GM23338 (cell line): ENCODE measurements around the gene MRPL34. TPM values are rescaled to one million over a fixed set of nuclear protein-coding genes. Genes with fewer than 3 reads are reported as not detected.

ENCODE experiments used
- ATAC-seq: fragments of 200-7000 bp; cut with Tn5 transposase; 3 replicates; pipeline ENCODE4 v1.9.1; 2020
- DNase-seq: peaks from one replicate; pipeline ENCODE4 v3.0.0-alpha.2; 2015; ENCODE audit warnings: low spot score
- H2AFZ ChIP-seq: fragments of 200-600 bp; sonication (generic); 2 replicates; pipeline ENCODE4 v1.8.0; 2016; ENCODE audit warnings: antibody characterized with exemption, mild to moderate bottlenecking, moderate library complexity
- H3F3A ChIP-seq: fragments of 200-600 bp; sonication (generic); replicated peaks from 2 replicates; pipeline ENCODE4 v1.8.0; 2017; ENCODE audit warnings: antibody characterized with exemption, mixed run types, low read depth
- H3K27ac ChIP-seq: fragments of 200-600 bp; sonication (generic); 2 replicates; pipeline ENCODE4 v1.6.1; 2016; ENCODE audit warnings: low read depth
- H3K27me3 ChIP-seq: fragments of 200-600 bp; sonication (generic); 2 replicates; pipeline ENCODE4 v1.8.0; 2016; ENCODE audit warnings: mild to moderate bottlenecking, mixed run types, moderate library complexity; ENCODE audit not compliant: insufficient read depth
- H3K36me3 ChIP-seq: fragments of 200-600 bp; sonication (generic); 2 replicates; pipeline ENCODE4 v1.8.0; 2016; ENCODE audit warnings: mild to moderate bottlenecking; ENCODE audit not compliant: insufficient read depth
- H3K4me1 ChIP-seq: fragments of 200-600 bp; sonication (generic); 2 replicates; pipeline ENCODE4 v1.8.0; 2016; ENCODE audit warnings: mild to moderate bottlenecking, moderate library complexity; ENCODE audit not compliant: insufficient read depth
- H3K4me2 ChIP-seq: fragments of 200-600 bp; sonication (generic); 2 replicates; pipeline ENCODE4 v1.7.1; 2017; ENCODE audit warnings: mixed run types
- H3K4me3 ChIP-seq: fragments of 200-600 bp; sonication (generic); 2 replicates; pipeline ENCODE4 v1.6.1; 2016; ENCODE audit warnings: mixed run types
- H3K79me2 ChIP-seq: fragments of 200-600 bp; sonication (generic); replicated peaks from 2 replicates; pipeline ENCODE4 v1.8.0; 2017; ENCODE audit warnings: mild to moderate bottlenecking; ENCODE audit not compliant: insufficient read depth
- H3K9me2 ChIP-seq: fragments of 200-600 bp; sonication (generic); 2 replicates; pipeline ENCODE4 v1.8.0; 2017; ENCODE audit not compliant: insufficient read depth
- H4K20me1 ChIP-seq: fragments of 200-600 bp; sonication (generic); replicated peaks from 2 replicates; pipeline ENCODE4 v1.8.0; 2017; ENCODE audit warnings: mild to moderate bottlenecking; ENCODE audit not compliant: insufficient read depth
- H3K27ac Mint-ChIP-seq: 2 replicates; pipeline ENCODE4 v1.8.0; 2020; ENCODE audit warnings: inconsistent platforms, mild to moderate bottlenecking, moderate library complexity, mixed read lengths
- H3K27me3 Mint-ChIP-seq: 3 replicates; pipeline ENCODE4 v1.8.0; 2022; ENCODE audit warnings: low read depth, mild to moderate bottlenecking, moderate library complexity, mixed read lengths, inconsistent platforms; ENCODE audit not compliant: insufficient read depth, poor library complexity
- H3K36me3 Mint-ChIP-seq: 3 replicates; pipeline ENCODE4 v1.8.0; 2021; ENCODE audit warnings: low read depth, mild to moderate bottlenecking, inconsistent platforms, moderate library complexity, mixed read lengths
- H3K4me1 Mint-ChIP-seq: 3 replicates; pipeline ENCODE4 v1.8.0; 2020; ENCODE audit warnings: mild to moderate bottlenecking, inconsistent platforms, mixed read lengths
- H3K4me3 Mint-ChIP-seq: 3 replicates; pipeline ENCODE4 v1.8.0; 2021; ENCODE audit warnings: moderate library complexity, mild to moderate bottlenecking, inconsistent platforms, mixed read lengths
- H3K9me3 Mint-ChIP-seq: 3 replicates; pipeline ENCODE4 v1.8.0; 2020; ENCODE audit warnings: moderate library complexity, mild to moderate bottlenecking, inconsistent platforms, mixed read lengths
- CREB1 ChIP-seq: fragments of 250-450 bp; sonication (Bioruptor Pico); IDR thresholded peaks from 2 replicates; pipeline ENCODE4 v1.5.0; 2020; ENCODE audit warnings: low read depth, mild to moderate bottlenecking, moderate library complexity
- EZH2 ChIP-seq: fragments of 200-600 bp; sonication (generic); IDR thresholded peaks from one replicate; pipeline ENCODE4 v1.8.0; 2017; ENCODE audit warnings: antibody characterized with exemption, mild to moderate bottlenecking, low read depth; ENCODE audit not compliant: unreplicated experiment
- EZH2phosphoT487 ChIP-seq: fragments of 200-600 bp; sonication (generic); IDR thresholded peaks from one replicate; pipeline ENCODE4 v1.8.1; 2018; ENCODE audit warnings: antibody characterized with exemption; ENCODE audit not compliant: unreplicated experiment
- JUNB ChIP-seq: IDR thresholded peaks from one replicate; pipeline ENCODE4 v1.6.1; 2016; ENCODE audit warnings: antibody characterized with exemption; ENCODE audit not compliant: unreplicated experiment
- NANOG ChIP-seq: IDR thresholded peaks from 2 replicates; pipeline ENCODE4 v1.6.1; 2016; ENCODE audit warnings: antibody characterized with exemption, borderline replicate concordance
- POLR2AphosphoS5 ChIP-seq: IDR thresholded peaks from 2 replicates; pipeline ENCODE4 v1.6.1; 2016; ENCODE audit warnings: antibody characterized with exemption, low read depth
- STAT1 ChIP-seq: IDR thresholded peaks from one replicate; pipeline ENCODE4 v1.6.1; 2016; ENCODE audit warnings: antibody characterized with exemption; ENCODE audit not compliant: unreplicated experiment
- ZNF114 ChIP-seq: fragments of 250-450 bp; sonication (Bioruptor Pico); IDR thresholded peaks from 2 replicates; pipeline ENCODE4 v1.5.0; 2020; ENCODE audit warnings: mild to moderate bottlenecking, moderate library complexity
- ZNF331 ChIP-seq: fragments of 250-450 bp; sonication (Bioruptor Pico); IDR thresholded peaks from 2 replicates; pipeline ENCODE4 v1.5.0; 2020; ENCODE audit warnings: low read depth, mild to moderate bottlenecking, moderate library complexity
- polyA plus RNA-seq: library from polyadenylated mRNA; unstranded; fragments of >200 nt; fragmentation: Nextera tagmentation; extraction: Ambion mirVana; gene quantifications from 2 replicates; pipeline ENCODE4 v1.2.1, GENCODE V29; 2016
- total RNA-seq: library from RNA; depleted of rRNA; stranded (reverse); fragments of >200 nt; shearing (Covaris generic); gene quantifications from 2 replicates; pipeline ENCODE4 v1.2.3, GENCODE V29; 2014
- TF ChIP-seq, protein P1 (sequence below): fragments of 250-450 bp; sonication (Bioruptor Pico); IDR thresholded peaks from 2 replicates; pipeline ENCODE4 v1.5.0; 2020; ENCODE audit warnings: mild to moderate bottlenecking, moderate library complexity
- TF ChIP-seq, protein P2 (sequence below): IDR thresholded peaks from one replicate; pipeline ENCODE4 v1.6.1; 2018; ENCODE audit warnings: antibody characterized with exemption; ENCODE audit not compliant: unreplicated experiment
- TF ChIP-seq, protein P3 (sequence below), 2 experiments: fragments of 200-600 bp in 1 of 2; sonication (generic) in 1 of 2; conservative IDR thresholded peaks; 2 replicates each; pipeline versions ENCODE4 v1.5.1 to v1.6.1; 2016 to 2017; ENCODE audit warnings: antibody characterized with exemption in 2 of 2, low read depth in 2 of 2, mild to moderate bottlenecking in 2 of 2, moderate library complexity in 1 of 2
- TF ChIP-seq, protein P4 (sequence below): IDR thresholded peaks from 2 replicates; pipeline ENCODE4 v1.6.1; 2016; ENCODE audit warnings: antibody characterized with exemption

Gene MRPL34
- total and polyA plus RNA-seq, 2 experiments from 2014 or later = 59.9 to 266 TPM

DNA sequence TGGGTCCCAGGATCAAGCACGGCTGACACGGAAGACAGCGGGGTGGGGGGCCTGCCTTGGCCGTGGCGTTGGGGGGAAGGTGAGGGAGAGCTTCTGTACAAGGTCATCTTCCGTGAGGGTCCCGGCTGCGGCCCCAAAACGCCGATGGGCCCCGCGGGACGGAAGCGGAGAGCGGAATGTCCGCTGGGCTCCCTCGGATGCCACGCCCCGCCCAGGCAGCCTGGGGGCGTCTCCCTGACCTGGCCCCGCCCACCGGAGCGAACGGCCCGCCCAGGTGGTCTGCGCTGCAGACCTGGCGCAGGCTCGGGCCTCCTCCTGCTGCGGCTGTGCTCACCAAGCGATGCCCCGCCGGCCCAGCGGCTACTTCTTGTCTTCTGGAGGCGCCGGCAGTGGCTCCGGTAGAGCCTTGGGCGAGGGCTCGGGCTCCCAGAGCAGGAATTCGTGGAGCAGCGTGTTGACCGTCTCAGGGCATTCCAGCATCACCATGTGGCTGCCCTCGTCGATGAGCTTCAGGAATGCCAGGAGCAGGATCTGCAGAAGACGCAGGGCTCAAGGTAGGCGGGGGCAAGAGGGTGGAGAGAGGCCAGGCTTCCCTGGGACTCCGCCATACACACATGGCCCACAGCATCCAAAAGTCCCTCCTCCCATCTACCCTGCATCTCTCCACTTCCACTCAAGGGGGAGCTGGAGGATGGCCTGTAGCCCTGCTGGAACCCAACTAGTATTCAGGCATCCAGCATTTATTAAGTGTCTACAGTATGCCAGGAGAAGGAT is 13.2 kb upstream of the MRPL34 start:
- DNase-seq (peak; percentile 93), ATAC-seq (peak; percentile 84)
- peaks cover 6% of the 10 kb centered on the region for H3K4me1 Mint-ChIP-seq
- peak overlapping the region; percentile 82 for H3K4me3 Mint-ChIP-seq
- Histone ChIP-seq H3K79me2 (peaks cover 12% of the 10 kb centered on the region), H3K27ac (peak overlapping the region; percentile 94), H3K9me2 (no peaks in the 10 kb centered on the region), H4K20me1 (no peaks in the 10 kb centered on the region; the same call in 1 of the 2 replicates), H3K36me3 (no peaks in the 10 kb centered on the region; the same call in 1 of the 2 replicates), H3F3A (peaks cover 20% of the 10 kb centered on the region), H3K4me3 (peak overlapping the region; percentile 61), H3K4me1 (peaks cover 11% of the 10 kb centered on the region), H3K27me3 (no peaks in the 10 kb centered on the region), H3K4me2 (peak overlapping the region; percentile 83), H2AFZ (peak overlapping the region; percentile 83; the same call in 1 of the 2 replicates)
- H3K9me3 Mint-ChIP-seq = peaks cover 3% of the 10 kb centered on the region; the same call in 1 of the 3 replicates
- H3K27ac Mint-ChIP-seq = peak overlapping the region; percentile 93
- peaks cover 16% of the 10 kb centered on the region for H3K36me3 Mint-ChIP-seq
- peaks cover 22% of the 10 kb centered on the region for H3K27me3 Mint-ChIP-seq
- TF ChIP-seq STAT1 = no peak
- TF ChIP-seq, protein P1, sequence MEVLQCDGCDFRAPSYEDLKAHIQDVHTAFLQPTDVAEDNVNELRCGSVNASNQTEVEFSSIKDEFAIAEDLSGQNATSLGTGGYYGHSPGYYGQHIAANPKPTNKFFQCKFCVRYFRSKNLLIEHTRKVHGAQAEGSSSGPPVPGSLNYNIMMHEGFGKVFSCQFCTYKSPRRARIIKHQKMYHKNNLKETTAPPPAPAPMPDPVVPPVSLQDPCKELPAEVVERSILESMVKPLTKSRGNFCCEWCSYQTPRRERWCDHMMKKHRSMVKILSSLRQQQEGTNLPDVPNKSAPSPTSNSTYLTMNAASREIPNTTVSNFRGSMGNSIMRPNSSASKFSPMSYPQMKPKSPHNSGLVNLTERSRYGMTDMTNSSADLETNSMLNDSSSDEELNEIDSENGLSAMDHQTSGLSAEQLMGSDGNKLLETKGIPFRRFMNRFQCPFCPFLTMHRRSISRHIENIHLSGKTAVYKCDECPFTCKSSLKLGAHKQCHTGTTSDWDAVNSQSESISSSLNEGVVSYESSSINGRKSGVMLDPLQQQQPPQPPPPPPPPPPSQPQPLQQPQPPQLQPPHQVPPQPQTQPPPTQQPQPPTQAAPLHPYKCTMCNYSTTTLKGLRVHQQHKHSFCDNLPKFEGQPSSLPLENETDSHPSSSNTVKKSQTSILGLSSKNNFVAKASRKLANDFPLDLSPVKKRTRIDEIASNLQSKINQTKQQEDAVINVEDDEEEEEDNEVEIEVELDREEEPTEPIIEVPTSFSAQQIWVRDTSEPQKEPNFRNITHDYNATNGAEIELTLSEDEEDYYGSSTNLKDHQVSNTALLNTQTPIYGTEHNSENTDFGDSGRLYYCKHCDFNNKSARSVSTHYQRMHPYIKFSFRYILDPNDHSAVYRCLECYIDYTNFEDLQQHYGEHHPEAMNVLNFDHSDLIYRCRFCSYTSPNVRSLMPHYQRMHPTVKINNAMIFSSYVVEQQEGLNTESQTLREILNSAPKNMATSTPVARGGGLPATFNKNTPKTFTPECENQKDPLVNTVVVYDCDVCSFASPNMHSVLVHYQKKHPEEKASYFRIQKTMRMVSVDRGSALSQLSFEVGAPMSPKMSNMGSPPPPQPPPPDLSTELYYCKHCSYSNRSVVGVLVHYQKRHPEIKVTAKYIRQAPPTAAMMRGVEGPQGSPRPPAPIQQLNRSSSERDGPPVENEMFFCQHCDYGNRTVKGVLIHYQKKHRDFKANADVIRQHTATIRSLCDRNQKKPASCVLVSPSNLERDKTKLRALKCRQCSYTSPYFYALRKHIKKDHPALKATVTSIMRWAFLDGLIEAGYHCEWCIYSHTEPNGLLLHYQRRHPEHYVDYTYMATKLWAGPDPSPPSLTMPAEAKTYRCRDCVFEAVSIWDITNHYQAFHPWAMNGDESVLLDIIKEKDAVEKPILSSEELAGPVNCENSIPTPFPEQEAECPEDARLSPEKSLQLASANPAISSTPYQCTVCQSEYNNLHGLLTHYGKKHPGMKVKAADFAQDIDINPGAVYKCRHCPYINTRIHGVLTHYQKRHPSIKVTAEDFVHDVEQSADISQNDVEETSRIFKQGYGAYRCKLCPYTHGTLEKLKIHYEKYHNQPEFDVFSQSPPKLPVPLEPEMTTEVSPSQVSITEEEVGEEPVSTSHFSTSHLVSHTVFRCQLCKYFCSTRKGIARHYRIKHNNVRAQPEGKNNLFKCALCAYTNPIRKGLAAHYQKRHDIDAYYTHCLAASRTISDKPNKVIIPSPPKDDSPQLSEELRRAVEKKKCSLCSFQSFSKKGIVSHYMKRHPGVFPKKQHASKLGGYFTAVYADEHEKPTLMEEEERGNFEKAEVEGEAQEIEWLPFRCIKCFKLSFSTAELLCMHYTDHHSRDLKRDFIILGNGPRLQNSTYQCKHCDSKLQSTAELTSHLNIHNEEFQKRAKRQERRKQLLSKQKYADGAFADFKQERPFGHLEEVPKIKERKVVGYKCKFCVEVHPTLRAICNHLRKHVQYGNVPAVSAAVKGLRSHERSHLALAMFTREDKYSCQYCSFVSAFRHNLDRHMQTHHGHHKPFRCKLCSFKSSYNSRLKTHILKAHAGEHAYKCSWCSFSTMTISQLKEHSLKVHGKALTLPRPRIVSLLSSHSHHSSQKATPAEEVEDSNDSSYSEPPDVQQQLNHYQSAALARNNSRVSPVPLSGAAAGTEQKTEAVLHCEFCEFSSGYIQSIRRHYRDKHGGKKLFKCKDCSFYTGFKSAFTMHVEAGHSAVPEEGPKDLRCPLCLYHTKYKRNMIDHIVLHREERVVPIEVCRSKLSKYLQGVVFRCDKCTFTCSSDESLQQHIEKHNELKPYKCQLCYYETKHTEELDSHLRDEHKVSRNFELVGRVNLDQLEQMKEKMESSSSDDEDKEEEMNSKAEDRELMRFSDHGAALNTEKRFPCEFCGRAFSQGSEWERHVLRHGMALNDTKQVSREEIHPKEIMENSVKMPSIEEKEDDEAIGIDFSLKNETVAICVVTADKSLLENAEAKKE (CRISPR knock-in tag) = no peak; the same call in 1 of the 2 replicates
- TF ChIP-seq EZH2 = no peak
- TF ChIP-seq ZNF114 (CRISPR knock-in tag) = no peak
- no peak for TF ChIP-seq EZH2phosphoT487
- TF ChIP-seq, protein P2, sequence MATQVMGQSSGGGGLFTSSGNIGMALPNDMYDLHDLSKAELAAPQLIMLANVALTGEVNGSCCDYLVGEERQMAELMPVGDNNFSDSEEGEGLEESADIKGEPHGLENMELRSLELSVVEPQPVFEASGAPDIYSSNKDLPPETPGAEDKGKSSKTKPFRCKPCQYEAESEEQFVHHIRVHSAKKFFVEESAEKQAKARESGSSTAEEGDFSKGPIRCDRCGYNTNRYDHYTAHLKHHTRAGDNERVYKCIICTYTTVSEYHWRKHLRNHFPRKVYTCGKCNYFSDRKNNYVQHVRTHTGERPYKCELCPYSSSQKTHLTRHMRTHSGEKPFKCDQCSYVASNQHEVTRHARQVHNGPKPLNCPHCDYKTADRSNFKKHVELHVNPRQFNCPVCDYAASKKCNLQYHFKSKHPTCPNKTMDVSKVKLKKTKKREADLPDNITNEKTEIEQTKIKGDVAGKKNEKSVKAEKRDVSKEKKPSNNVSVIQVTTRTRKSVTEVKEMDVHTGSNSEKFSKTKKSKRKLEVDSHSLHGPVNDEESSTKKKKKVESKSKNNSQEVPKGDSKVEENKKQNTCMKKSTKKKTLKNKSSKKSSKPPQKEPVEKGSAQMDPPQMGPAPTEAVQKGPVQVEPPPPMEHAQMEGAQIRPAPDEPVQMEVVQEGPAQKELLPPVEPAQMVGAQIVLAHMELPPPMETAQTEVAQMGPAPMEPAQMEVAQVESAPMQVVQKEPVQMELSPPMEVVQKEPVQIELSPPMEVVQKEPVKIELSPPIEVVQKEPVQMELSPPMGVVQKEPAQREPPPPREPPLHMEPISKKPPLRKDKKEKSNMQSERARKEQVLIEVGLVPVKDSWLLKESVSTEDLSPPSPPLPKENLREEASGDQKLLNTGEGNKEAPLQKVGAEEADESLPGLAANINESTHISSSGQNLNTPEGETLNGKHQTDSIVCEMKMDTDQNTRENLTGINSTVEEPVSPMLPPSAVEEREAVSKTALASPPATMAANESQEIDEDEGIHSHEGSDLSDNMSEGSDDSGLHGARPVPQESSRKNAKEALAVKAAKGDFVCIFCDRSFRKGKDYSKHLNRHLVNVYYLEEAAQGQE = no peak
- TF ChIP-seq, protein P3, sequence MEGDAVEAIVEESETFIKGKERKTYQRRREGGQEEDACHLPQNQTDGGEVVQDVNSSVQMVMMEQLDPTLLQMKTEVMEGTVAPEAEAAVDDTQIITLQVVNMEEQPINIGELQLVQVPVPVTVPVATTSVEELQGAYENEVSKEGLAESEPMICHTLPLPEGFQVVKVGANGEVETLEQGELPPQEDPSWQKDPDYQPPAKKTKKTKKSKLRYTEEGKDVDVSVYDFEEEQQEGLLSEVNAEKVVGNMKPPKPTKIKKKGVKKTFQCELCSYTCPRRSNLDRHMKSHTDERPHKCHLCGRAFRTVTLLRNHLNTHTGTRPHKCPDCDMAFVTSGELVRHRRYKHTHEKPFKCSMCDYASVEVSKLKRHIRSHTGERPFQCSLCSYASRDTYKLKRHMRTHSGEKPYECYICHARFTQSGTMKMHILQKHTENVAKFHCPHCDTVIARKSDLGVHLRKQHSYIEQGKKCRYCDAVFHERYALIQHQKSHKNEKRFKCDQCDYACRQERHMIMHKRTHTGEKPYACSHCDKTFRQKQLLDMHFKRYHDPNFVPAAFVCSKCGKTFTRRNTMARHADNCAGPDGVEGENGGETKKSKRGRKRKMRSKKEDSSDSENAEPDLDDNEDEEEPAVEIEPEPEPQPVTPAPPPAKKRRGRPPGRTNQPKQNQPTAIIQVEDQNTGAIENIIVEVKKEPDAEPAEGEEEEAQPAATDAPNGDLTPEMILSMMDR (conservative IDR thresholded peaks at IDR 0.05; ENCODE audit: low read depth in 2 of 2) = peak; percentile 63 to 79
- TF ChIP-seq NANOG = no peak
- TF ChIP-seq, protein P4, sequence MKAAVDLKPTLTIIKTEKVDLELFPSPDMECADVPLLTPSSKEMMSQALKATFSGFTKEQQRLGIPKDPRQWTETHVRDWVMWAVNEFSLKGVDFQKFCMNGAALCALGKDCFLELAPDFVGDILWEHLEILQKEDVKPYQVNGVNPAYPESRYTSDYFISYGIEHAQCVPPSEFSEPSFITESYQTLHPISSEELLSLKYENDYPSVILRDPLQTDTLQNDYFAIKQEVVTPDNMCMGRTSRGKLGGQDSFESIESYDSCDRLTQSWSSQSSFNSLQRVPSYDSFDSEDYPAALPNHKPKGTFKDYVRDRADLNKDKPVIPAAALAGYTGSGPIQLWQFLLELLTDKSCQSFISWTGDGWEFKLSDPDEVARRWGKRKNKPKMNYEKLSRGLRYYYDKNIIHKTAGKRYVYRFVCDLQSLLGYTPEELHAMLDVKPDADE = no peak
- no peak for TF ChIP-seq JUNB
- peak; percentile 97 for TF ChIP-seq POLR2AphosphoS5
- TF ChIP-seq CREB1 (CRISPR knock-in tag) = no peak
- TF ChIP-seq ZNF331 (CRISPR knock-in tag) = no peak
